Transverse colon (tissue), 4 donors: ENCODE results near the gene ARL8B.
"Not testable (repeated sequence)": the region's sequence is repeated elsewhere in the genome, so short reads cannot be mapped to it uniquely, and the experiment has no call there.

ENCODE experiments used
- POLR2AphosphoS5 ChIP-seq, 3 donors: sonication (generic); formaldehyde crosslinking; IDR thresholded peaks; one replicate each; pipeline ENCODE4 v1.6.1; 2016; ENCODE audit warnings: antibody characterized with exemption in 3 of 3
- TF ChIP-seq, protein P1 (sequence below), 5 experiments: fragments of 200-600 bp in 3 of 5; fragments of 450-650 bp in 2 of 5; sonication (generic) in 3 of 5; IDR thresholded peaks; 1 replicate in 2 of 5; 2 replicates in 3 of 5; pipeline ENCODE4 v1.5.1; 2016 to 2017; ENCODE audit warnings: antibody characterized with exemption in 5 of 5, inconsistent platforms in 3 of 5, mild to moderate bottlenecking in 2 of 5, moderate library complexity in 1 of 5

GRCh38 chr3:5183714-5184113, 61.6 kb downstream of the ARL8B start:
- TF ChIP-seq, protein P1, sequence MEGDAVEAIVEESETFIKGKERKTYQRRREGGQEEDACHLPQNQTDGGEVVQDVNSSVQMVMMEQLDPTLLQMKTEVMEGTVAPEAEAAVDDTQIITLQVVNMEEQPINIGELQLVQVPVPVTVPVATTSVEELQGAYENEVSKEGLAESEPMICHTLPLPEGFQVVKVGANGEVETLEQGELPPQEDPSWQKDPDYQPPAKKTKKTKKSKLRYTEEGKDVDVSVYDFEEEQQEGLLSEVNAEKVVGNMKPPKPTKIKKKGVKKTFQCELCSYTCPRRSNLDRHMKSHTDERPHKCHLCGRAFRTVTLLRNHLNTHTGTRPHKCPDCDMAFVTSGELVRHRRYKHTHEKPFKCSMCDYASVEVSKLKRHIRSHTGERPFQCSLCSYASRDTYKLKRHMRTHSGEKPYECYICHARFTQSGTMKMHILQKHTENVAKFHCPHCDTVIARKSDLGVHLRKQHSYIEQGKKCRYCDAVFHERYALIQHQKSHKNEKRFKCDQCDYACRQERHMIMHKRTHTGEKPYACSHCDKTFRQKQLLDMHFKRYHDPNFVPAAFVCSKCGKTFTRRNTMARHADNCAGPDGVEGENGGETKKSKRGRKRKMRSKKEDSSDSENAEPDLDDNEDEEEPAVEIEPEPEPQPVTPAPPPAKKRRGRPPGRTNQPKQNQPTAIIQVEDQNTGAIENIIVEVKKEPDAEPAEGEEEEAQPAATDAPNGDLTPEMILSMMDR (IDR thresholded peaks at IDR 0.05) = not testable (repeated sequence)
- TF ChIP-seq POLR2AphosphoS5 (IDR thresholded peaks at IDR 0.05) = not testable (repeated sequence)
